H9 (cell line): ENCODE measurements around the gene PABPN1. TPM values are rescaled to one million over a fixed set of nuclear protein-coding genes. Genes with fewer than 3 reads are reported as not detected.

ENCODE experiments used
- DNase-seq: peaks from one replicate; pipeline ENCODE4 v3.0.0-alpha.2; 2017
- H2AFZ ChIP-seq: one replicate; pipeline ENCODE4 v1.6.1; 2013; ENCODE audit warnings: mild to moderate bottlenecking, low read length, control low read depth, moderate library complexity
- H2AK5ac ChIP-seq: 2 replicates; pipeline ENCODE4 v1.6.1; 2013; ENCODE audit warnings: low read length, control low read depth, mixed read lengths; ENCODE audit not compliant: insufficient read length
- H2BK120ac ChIP-seq: one replicate; pipeline ENCODE4 v1.6.1; 2013; ENCODE audit warnings: low read depth, mild to moderate bottlenecking, low read length, control low read depth, inconsistent platforms; ENCODE audit not compliant: poor library complexity, severe bottlenecking
- H2BK12ac ChIP-seq: 2 replicates; pipeline ENCODE4 v1.6.1; 2013; ENCODE audit warnings: low read length, control low read depth, mixed read lengths, low read depth; ENCODE audit not compliant: insufficient read length
- H2BK15ac ChIP-seq: 2 replicates; pipeline ENCODE4 v1.6.1; 2013; ENCODE audit warnings: low read depth, low read length, control low read depth
- H2BK20ac ChIP-seq: one replicate; pipeline ENCODE4 v1.6.1; 2013; ENCODE audit warnings: low read depth, mild to moderate bottlenecking, low read length, control low read depth, inconsistent platforms; ENCODE audit not compliant: poor library complexity, severe bottlenecking
- H2BK5ac ChIP-seq: 2 replicates; pipeline ENCODE4 v1.6.1; 2013; ENCODE audit warnings: low read length, control low read depth, mixed read lengths; ENCODE audit not compliant: insufficient read length
- H3K14ac ChIP-seq: 2 replicates; pipeline ENCODE4 v1.6.1; 2013; ENCODE audit warnings: low read length, control low read depth; ENCODE audit not compliant: insufficient read depth
- H3K18ac ChIP-seq: 2 replicates; pipeline ENCODE4 v1.6.1; 2013; ENCODE audit warnings: low read depth, mild to moderate bottlenecking, mixed read lengths, low read length, control low read depth; ENCODE audit not compliant: insufficient read length
- H3K23ac ChIP-seq: 2 replicates; pipeline ENCODE4 v1.6.1; 2013; ENCODE audit warnings: low read length, control low read depth, mixed read lengths, low read depth; ENCODE audit not compliant: insufficient read length
- H3K23me2 ChIP-seq: 2 replicates; pipeline ENCODE4 v1.6.1; 2013; ENCODE audit warnings: low read depth, mild to moderate bottlenecking, mixed read lengths, low read length, control low read depth; ENCODE audit not compliant: insufficient read length, poor library complexity, severe bottlenecking
- H3K27ac ChIP-seq: 2 replicates; pipeline ENCODE4 v1.5.1; 2013; ENCODE audit warnings: low read length, control low read depth, mixed read lengths, low read depth; ENCODE audit not compliant: insufficient read length
- H3K27me3 ChIP-seq: 2 replicates; pipeline ENCODE4 v1.6.1; 2013; ENCODE audit warnings: low read length, control low read depth, inconsistent platforms; ENCODE audit not compliant: insufficient read depth
- H3K4ac ChIP-seq: 2 replicates; pipeline ENCODE4 v1.6.1; 2013; ENCODE audit warnings: low read depth, mild to moderate bottlenecking, control low read depth, inconsistent platforms, low read length, moderate library complexity
- H3K4me1 ChIP-seq: 2 replicates; pipeline ENCODE4 v1.6.1; 2013; ENCODE audit warnings: low read length, control low read depth, inconsistent platforms; ENCODE audit not compliant: insufficient read depth
- H3K4me2 ChIP-seq: 2 replicates; pipeline ENCODE4 v1.6.1; 2013; ENCODE audit warnings: low read length, control low read depth, mixed read lengths; ENCODE audit not compliant: insufficient read length, insufficient read depth
- H3K56ac ChIP-seq: 2 replicates; pipeline ENCODE4 v1.6.1; 2013; ENCODE audit warnings: low read depth, mild to moderate bottlenecking, mixed read lengths, low read length, control low read depth; ENCODE audit not compliant: insufficient read length
- H3K79me1 ChIP-seq: 2 replicates; pipeline ENCODE4 v1.6.1; 2013; ENCODE audit warnings: low read depth, mild to moderate bottlenecking, moderate library complexity, low read length, control low read depth, inconsistent platforms; ENCODE audit not compliant: insufficient read depth, poor library complexity, severe bottlenecking
- H3K79me2 ChIP-seq: 2 replicates; pipeline ENCODE4 v1.6.1; 2013; ENCODE audit warnings: low read length, control low read depth, inconsistent platforms; ENCODE audit not compliant: insufficient read depth
- H3K9ac ChIP-seq: 2 replicates; pipeline ENCODE4 v1.6.1; 2013; ENCODE audit warnings: low read length, control low read depth, mixed read lengths; ENCODE audit not compliant: insufficient read length; ENCODE audit errors: extremely low read depth
- H3K9me3 ChIP-seq: one replicate; pipeline ENCODE4 v1.6.1; 2013; ENCODE audit warnings: low read depth, low read length, inconsistent platforms; ENCODE audit not compliant: control insufficient read depth
- H3T11ph ChIP-seq: one replicate; pipeline ENCODE4 v1.6.1; 2013; ENCODE audit warnings: mild to moderate bottlenecking, low read length, control low read depth, inconsistent platforms
- H4K20me1 ChIP-seq: one replicate; pipeline ENCODE4 v1.6.1; 2013; ENCODE audit not compliant: control insufficient read depth, insufficient read length, insufficient read depth
- H4K5ac ChIP-seq: 2 replicates; pipeline ENCODE4 v1.6.1; 2013; ENCODE audit warnings: low read depth, mild to moderate bottlenecking, mixed read lengths, low read length, control low read depth; ENCODE audit not compliant: insufficient read length
- H4K8ac ChIP-seq: replicated peaks from 2 replicates; pipeline ENCODE4 v1.6.1; 2013; ENCODE audit warnings: low read length, control low read depth, mixed read lengths, low read depth; ENCODE audit not compliant: insufficient read length
- H4K91ac ChIP-seq: 2 replicates; pipeline ENCODE4 v1.6.1; 2013; ENCODE audit warnings: low read depth, mild to moderate bottlenecking, moderate library complexity, mixed read lengths, low read length, control low read depth; ENCODE audit not compliant: insufficient read length
- H3K27ac Mint-ChIP-seq, 3 experiments: 2 replicates in 2 of 3; 3 replicates in 1 of 3; pipeline ENCODE4 v1.8.0; 2020 to 2021; ENCODE audit warnings: mixed read lengths in 3 of 3, mild to moderate bottlenecking in 1 of 3, moderate library complexity in 1 of 3
- H3K27me3 Mint-ChIP-seq: 2 replicates; pipeline ENCODE4 v1.8.0; 2021; ENCODE audit warnings: low read depth, mild to moderate bottlenecking, moderate library complexity, mixed read lengths
- H3K36me3 Mint-ChIP-seq, 3 experiments: 2 replicates in 2 of 3; 3 replicates in 1 of 3; pipeline ENCODE4 v1.8.0; 2020 to 2021; ENCODE audit warnings: low read depth in 3 of 3, mixed read lengths in 3 of 3; ENCODE audit not compliant: insufficient read depth in 1 of 3
- H3K4me1 Mint-ChIP-seq, 2 experiments: 2 replicates each; pipeline ENCODE4 v1.8.0; 2020; ENCODE audit warnings: mixed read lengths in 2 of 2
- H3K4me3 Mint-ChIP-seq, 2 experiments: 2 replicates in 1 of 2; 3 replicates in 1 of 2; pipeline ENCODE4 v1.8.0; 2020 to 2021; ENCODE audit warnings: mild to moderate bottlenecking in 2 of 2, mixed read lengths in 2 of 2, moderate library complexity in 1 of 2
- H3K9me3 Mint-ChIP-seq, 2 experiments: 2 replicates in 1 of 2; 3 replicates in 1 of 2; pipeline ENCODE4 v1.8.0; 2020; ENCODE audit warnings: mild to moderate bottlenecking in 2 of 2, mixed read lengths in 2 of 2, moderate library complexity in 1 of 2
- WGBS: extraction: QIAGEN DNeasy Blood & Tissue Kit; methylation state at CpG from one replicate; pipeline ENCODE4 v1.1.7; 2013; ENCODE audit warnings: missing lambda C conversion rate, low lambda C conversion rate, mixed read lengths; ENCODE audit not compliant: insufficient read length; ENCODE audit errors: extremely low coverage; 5-methylcytosine and 5-hydroxymethylcytosine counted together
- total RNA-seq: library from RNA; stranded (reverse); gene quantifications from 2 replicates; pipeline ENCODE4 v1.2.1, GENCODE V29; 2021
- TF ChIP-seq, protein P1 (sequence below): fragments of 200-600 bp; sonication (generic); conservative IDR thresholded peaks from 3 replicates; pipeline ENCODE4 v1.8.0; 2021; ENCODE audit warnings: antibody characterized with exemption, mild to moderate bottlenecking

Gene PABPN1
- total RNA-seq, 1 experiment from 2014 or later: 333 TPM

DNA sequence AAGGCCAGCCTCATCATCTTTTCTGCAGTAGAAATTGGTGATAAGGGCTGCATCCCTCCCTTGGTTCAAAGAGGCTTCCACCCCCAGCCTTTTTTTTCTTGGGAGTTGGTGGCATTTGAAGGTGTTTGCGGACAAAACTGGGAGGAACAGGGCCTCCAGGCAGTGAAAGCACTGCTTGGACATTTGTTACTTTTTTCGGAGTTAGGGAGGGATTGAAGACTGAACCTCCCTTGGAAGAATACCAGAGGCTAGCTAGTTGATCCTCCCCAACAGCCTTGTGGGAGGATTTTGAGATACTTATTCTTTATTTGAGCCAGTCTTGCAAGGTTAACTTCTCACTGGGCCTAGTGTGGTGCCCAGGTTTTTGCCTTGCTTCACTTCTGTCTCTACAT, 3.2 kb downstream of the PABPN1 start:
- WGBS: no CpG with 5 or more reads among the region's 2 CpGs

More for the DNA sequence above, 3.2 kb downstream of the PABPN1 start:
- no peak overlapping the region for H2BK20ac ChIP-seq
- Mint-ChIP-seq H3K9me3 (no peaks in the 10 kb centered on the region; a peak in 1 of 5 replicates), H3K27ac (no peak overlapping the region), H3K4me3 (no peak overlapping the region; a peak in 1 of 5 replicates), H3K36me3 (peaks cover 34 to 51% (median 47%) of the 10 kb centered on the region in 3 experiments), H3K4me1 (peaks cover 22 to 28% of the 10 kb centered on the region in 2 experiments), H3K27me3 (no peaks in the 10 kb centered on the region)
- no peak overlapping the region for H3K4ac ChIP-seq
- H3K9me3 ChIP-seq: no peaks in the 10 kb centered on the region
- H2BK5ac ChIP-seq: no peak overlapping the region
- H2BK120ac ChIP-seq: no peak overlapping the region
- H3K18ac ChIP-seq: no peak overlapping the region
- H4K8ac ChIP-seq: no peak overlapping the region
- H3K23ac ChIP-seq: no peak overlapping the region
- peaks cover 10% of the 10 kb centered on the region; the same call in 1 of the 2 replicates for H3K79me2 ChIP-seq
- no peak overlapping the region for H3K14ac ChIP-seq
- no peak overlapping the region for H2BK15ac ChIP-seq
- no peak overlapping the region for H2BK12ac ChIP-seq
- no peaks in the 10 kb centered on the region for H4K20me1 ChIP-seq
- H3K9ac ChIP-seq: no peak overlapping the region
- H3K4me2 ChIP-seq: no peak overlapping the region
- no peaks in the 10 kb centered on the region for H3K27me3 ChIP-seq
- H3K4me1 ChIP-seq: peaks cover 3% of the 10 kb centered on the region; the same call in 1 of the 2 replicates
- peaks cover 4% of the 10 kb centered on the region for H3K79me1 ChIP-seq
- no peak overlapping the region for H4K5ac ChIP-seq
- H3K56ac ChIP-seq: no peak overlapping the region
- no peak overlapping the region for H3T11ph ChIP-seq
- TF ChIP-seq, protein P1, sequence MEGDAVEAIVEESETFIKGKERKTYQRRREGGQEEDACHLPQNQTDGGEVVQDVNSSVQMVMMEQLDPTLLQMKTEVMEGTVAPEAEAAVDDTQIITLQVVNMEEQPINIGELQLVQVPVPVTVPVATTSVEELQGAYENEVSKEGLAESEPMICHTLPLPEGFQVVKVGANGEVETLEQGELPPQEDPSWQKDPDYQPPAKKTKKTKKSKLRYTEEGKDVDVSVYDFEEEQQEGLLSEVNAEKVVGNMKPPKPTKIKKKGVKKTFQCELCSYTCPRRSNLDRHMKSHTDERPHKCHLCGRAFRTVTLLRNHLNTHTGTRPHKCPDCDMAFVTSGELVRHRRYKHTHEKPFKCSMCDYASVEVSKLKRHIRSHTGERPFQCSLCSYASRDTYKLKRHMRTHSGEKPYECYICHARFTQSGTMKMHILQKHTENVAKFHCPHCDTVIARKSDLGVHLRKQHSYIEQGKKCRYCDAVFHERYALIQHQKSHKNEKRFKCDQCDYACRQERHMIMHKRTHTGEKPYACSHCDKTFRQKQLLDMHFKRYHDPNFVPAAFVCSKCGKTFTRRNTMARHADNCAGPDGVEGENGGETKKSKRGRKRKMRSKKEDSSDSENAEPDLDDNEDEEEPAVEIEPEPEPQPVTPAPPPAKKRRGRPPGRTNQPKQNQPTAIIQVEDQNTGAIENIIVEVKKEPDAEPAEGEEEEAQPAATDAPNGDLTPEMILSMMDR: no peak
- no peak overlapping the region for H3K27ac ChIP-seq
- H4K91ac ChIP-seq: no peak overlapping the region
- H2AFZ ChIP-seq: no peak overlapping the region
- no peak overlapping the region for H2AK5ac ChIP-seq
- peaks cover 13% of the 10 kb centered on the region for H3K23me2 ChIP-seq
- DNase-seq: no peak
